Measurements from ENCODE around the gene IGLL1. TPM values are rescaled to one million over a fixed set of nuclear protein-coding genes. Genes with fewer than 3 reads are reported as not detected.

Gene IGLL1
- total RNA-seq, 1 experiment from 2014 or later: not detected

GRCh38 chr22:23533771-23534191 is 46.3 kb downstream of the IGLL1 start:
- in situ Hi-C loops (cut with HindIII; ENCODE audit: low sequenced_read_pairs): no loop called here
- no peak for DNase-seq (ENCODE audit: low spot score)

GRCh38 chr22:23533328-23533762 is 46.7 kb downstream of the IGLL1 start:
- DNase-seq (ENCODE audit: low spot score): no peak
- in situ Hi-C loops (cut with HindIII; ENCODE audit: low sequenced_read_pairs): no loop called here

GRCh38 chr22:23532731-23533130 is 47.4 kb downstream of the IGLL1 start:
- in situ Hi-C loops (cut with HindIII; ENCODE audit: low sequenced_read_pairs): no loop called here
- no peak for DNase-seq (ENCODE audit: low spot score)

- DNase-seq (ENCODE audit: low spot score): no peak
- in situ Hi-C loops (cut with HindIII; ENCODE audit: low sequenced_read_pairs): no loop called here
Observed at GRCh38 chr22:23531966-23532705, 48.0 kb downstream of the IGLL1 start.

- DNase-seq (ENCODE audit: low spot score): no peak
- in situ Hi-C loops (cut with HindIII; ENCODE audit: low sequenced_read_pairs): no loop called here
Observed at GRCh38 chr22:23531283-23531956, 48.7 kb downstream of the IGLL1 start.

- in situ Hi-C loops (cut with HindIII; ENCODE audit: low sequenced_read_pairs): no loop called here
- DNase-seq (ENCODE audit: low spot score): no peak
Observed at GRCh38 chr22:23530766-23531282, 49.3 kb downstream of the IGLL1 start.

GRCh38 chr22:23530106-23530505 is 50.0 kb downstream of the IGLL1 start:
- DNase-seq (ENCODE audit: low spot score): no peak
- in situ Hi-C loops (cut with HindIII; ENCODE audit: low sequenced_read_pairs): no loop called here

GRCh38 chr22:23529166-23530103 is 50.7 kb downstream of the IGLL1 start:
- DNase-seq (ENCODE audit: low spot score): no peak
- in situ Hi-C loops (cut with HindIII; ENCODE audit: low sequenced_read_pairs): no loop called here

GRCh38 chr22:23527971-23528740 is 51.9 kb downstream of the IGLL1 start:
- DNase-seq (ENCODE audit: low spot score): no peak
- in situ Hi-C loops (cut with HindIII; ENCODE audit: low sequenced_read_pairs): no loop called here

- in situ Hi-C loops (cut with HindIII; ENCODE audit: low sequenced_read_pairs): no loop called here
- DNase-seq (ENCODE audit: low spot score): no peak
Observed at GRCh38 chr22:23526596-23527316, 53.3 kb downstream of the IGLL1 start.

GRCh38 chr22:23525510-23525909 is 54.6 kb downstream of the IGLL1 start:
- in situ Hi-C loops (cut with HindIII; ENCODE audit: low sequenced_read_pairs): no loop called here
- DNase-seq (ENCODE audit: low spot score): no peak

- in situ Hi-C loops (cut with HindIII; ENCODE audit: low sequenced_read_pairs): no loop called here
- DNase-seq (ENCODE audit: low spot score): no peak
Observed at GRCh38 chr22:23524226-23524625, 55.9 kb downstream of the IGLL1 start.

- no peak for DNase-seq (ENCODE audit: low spot score)
- in situ Hi-C loops (cut with HindIII; ENCODE audit: low sequenced_read_pairs): no loop called here
Observed at GRCh38 chr22:23523713-23524112, 56.4 kb downstream of the IGLL1 start.

Other genes with a start within 250 kb of the IGLL1 start
- gene DRICH1, start 52.0 kb upstream of the IGLL1 start, total RNA-seq (2014; rRNA removed; shearing (Covaris generic)): not detected in 2 replicates
- gene RGL4, start 110.7 kb upstream of the IGLL1 start, total RNA-seq (2014; rRNA removed; shearing (Covaris generic)): not detected in 2 replicates
- not detected in 2 replicates for gene ZNF70, start 170.8 kb upstream of the IGLL1 start, total RNA-seq (2014; rRNA removed; shearing (Covaris generic))
- not detected in 2 replicates for gene VPREB3, start 174.1 kb upstream of the IGLL1 start, total RNA-seq (2014; rRNA removed; shearing (Covaris generic))
- gene C22orf15, start 182.7 kb upstream of the IGLL1 start, total RNA-seq (2014; rRNA removed; shearing (Covaris generic)): not detected in 2 replicates
- not detected in 2 replicates for gene CHCHD10, start 187.7 kb upstream of the IGLL1 start, total RNA-seq (2014; rRNA removed; shearing (Covaris generic))
- not detected in 2 replicates for gene MMP11, start 192.6 kb upstream of the IGLL1 start, total RNA-seq (2014; rRNA removed; shearing (Covaris generic))
- gene SMARCB1, start 206.7 kb upstream of the IGLL1 start, total RNA-seq (2014; rRNA removed; shearing (Covaris generic)): not detected in 2 replicates